ENCODE measurements around the gene CRMP1. TPM values are rescaled to one million over a fixed set of nuclear protein-coding genes. Genes with fewer than 3 reads are reported as not detected.
"Not testable (repeated sequence)": the region's sequence is repeated elsewhere in the genome, so short reads cannot be mapped to it uniquely, and the experiment has no call there.

The CRMP1 gene
- total RNA-seq, 1 experiment from 2014 or later = not detected

DNA sequence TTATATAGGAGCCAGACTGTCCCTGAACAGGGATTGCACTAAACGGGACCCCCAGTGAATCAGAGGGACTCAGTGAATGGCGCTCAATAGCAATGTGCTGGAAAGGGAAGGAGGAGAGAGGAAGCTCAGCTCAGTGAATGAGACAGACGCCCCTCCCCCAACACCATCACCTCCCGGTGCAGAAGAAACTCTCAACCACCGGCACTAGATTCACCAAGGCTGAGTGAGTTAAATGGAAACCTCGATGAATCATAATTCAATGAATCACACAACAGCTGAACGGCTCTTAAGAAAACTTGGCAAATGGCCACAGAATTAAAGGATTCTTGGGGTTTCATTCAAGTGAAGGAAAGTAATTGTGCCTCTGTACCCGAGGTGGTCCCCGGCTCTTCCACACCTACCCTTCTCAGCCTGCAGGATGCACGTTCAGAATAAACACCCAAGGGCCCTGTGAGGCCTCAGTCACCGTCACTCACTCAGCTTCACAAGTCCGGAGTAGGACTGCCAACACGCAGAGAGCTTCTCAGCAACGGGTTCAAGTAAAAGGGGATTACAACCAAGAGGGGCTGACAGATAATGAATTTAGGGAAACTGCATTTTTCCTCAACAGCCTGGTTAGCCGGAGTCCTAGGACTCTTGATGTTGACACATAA lies 29.3 kb downstream of the CRMP1 start:
- CTCF ChIA-PET = no interaction called here

DNA sequence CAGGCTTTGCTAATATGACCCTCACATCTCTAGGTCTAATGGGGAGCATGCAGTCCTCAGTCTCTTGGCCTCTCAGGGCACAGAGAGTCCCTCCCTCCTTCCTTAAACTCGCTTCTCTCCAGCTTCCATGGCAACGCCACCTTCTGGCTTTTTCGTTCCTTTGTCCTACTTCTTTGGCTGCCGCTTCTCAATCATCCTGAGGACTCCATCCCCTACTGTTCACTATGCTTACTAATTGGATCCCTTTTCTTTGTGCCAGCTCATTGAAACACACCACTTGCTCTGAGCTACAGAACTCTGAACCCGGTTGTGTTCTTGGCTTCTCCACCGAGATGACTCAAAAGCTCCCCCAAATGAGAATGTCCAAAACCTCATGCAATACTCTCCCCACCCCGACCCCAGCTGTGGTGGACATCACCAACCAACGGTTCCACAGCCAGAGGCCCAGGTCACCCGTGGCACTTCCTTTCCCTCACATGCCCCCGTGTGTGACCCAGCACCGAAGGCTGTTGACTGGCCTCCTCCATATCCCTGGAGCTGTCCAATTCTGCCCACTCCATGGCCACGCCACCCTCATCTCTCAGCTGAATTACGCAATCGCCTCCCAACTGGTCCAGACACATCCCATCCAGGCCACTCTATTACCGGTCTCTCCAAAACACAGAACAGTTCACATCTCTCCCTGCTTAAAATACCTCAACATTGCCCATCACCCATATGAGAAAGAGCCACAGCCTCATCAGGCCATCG lies 34.7 kb downstream of the CRMP1 start:
- no peaks in the 10 kb centered on the region for H3K9me2 ChIP-seq (replicated peaks; ENCODE audit: low read length)
- DNase-seq (no peak), ATAC-seq (no peak)
- H3K9ac ChIP-seq (ENCODE audit: low read length) = no peak overlapping the region
- no peaks in the 10 kb centered on the region for H4K20me1 ChIP-seq (ENCODE audit: low read length)
- no peaks in the 10 kb centered on the region for H3K79me2 ChIP-seq (ENCODE audit: low read length)
- no peaks in the 10 kb centered on the region for H3F3A ChIP-seq (ENCODE audit: low read length, unreplicated experiment)
- H3K9me3 ChIP-seq (ENCODE audit: low read length) = no peaks in the 10 kb centered on the region
- peaks cover 5% of the 10 kb centered on the region; the same call in 1 of the 2 replicates for H3K27me3 ChIP-seq (ENCODE audit: low read length)
- no peak overlapping the region for H3K4me3 ChIP-seq (ENCODE audit: low read length)
- no TSS peak for BruUV-seq (replicated peaks)
- H3K36me3 ChIP-seq (ENCODE audit: low read depth, low read length) = no peaks in the 10 kb centered on the region
- ChIA-PET POLR2A (ENCODE audit: unreplicated experiment) (no interaction called here), CTCF (no interaction called here)
- no peak overlapping the region for H3K27ac ChIP-seq (ENCODE audit: low read length)
- TF ChIP-seq, protein P1, sequence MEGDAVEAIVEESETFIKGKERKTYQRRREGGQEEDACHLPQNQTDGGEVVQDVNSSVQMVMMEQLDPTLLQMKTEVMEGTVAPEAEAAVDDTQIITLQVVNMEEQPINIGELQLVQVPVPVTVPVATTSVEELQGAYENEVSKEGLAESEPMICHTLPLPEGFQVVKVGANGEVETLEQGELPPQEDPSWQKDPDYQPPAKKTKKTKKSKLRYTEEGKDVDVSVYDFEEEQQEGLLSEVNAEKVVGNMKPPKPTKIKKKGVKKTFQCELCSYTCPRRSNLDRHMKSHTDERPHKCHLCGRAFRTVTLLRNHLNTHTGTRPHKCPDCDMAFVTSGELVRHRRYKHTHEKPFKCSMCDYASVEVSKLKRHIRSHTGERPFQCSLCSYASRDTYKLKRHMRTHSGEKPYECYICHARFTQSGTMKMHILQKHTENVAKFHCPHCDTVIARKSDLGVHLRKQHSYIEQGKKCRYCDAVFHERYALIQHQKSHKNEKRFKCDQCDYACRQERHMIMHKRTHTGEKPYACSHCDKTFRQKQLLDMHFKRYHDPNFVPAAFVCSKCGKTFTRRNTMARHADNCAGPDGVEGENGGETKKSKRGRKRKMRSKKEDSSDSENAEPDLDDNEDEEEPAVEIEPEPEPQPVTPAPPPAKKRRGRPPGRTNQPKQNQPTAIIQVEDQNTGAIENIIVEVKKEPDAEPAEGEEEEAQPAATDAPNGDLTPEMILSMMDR (conservative IDR thresholded peaks at IDR 0.05; ENCODE audit: low read depth, low read length) = no peak
- no peak for TF ChIP-seq EZH2 (IDR thresholded peaks at IDR 0.05; ENCODE audit: low read length, unreplicated experiment)
- no peak for TF ChIP-seq EZH2phosphoT487 (IDR thresholded peaks at IDR 0.05; ENCODE audit: borderline replicate concordance, low read length)
- H2AFZ ChIP-seq (ENCODE audit: low read length) = no peak overlapping the region
- H3K4me1 ChIP-seq (ENCODE audit: insufficient read depth, low read length) = peaks cover 2% of the 10 kb centered on the region; the same call in 1 of the 2 replicates
- intact Hi-C loops (cut with micrococcal nuclease) = no loop called here
- H3K4me2 ChIP-seq (ENCODE audit: low read length) = no peak overlapping the region

More for the DNA sequence above, 29.3 kb downstream of the CRMP1 start:
- H3K27me3 ChIP-seq (ENCODE audit: low read length) = peaks cover 14% of the 10 kb centered on the region
- no peak overlapping the region for H2AFZ ChIP-seq (ENCODE audit: low read length)
- H3F3A ChIP-seq (ENCODE audit: low read length, unreplicated experiment) = no peaks in the 10 kb centered on the region
- H3K9me3 ChIP-seq (ENCODE audit: low read length) = no peaks in the 10 kb centered on the region
- H3K27ac ChIP-seq (ENCODE audit: low read length) = no peak overlapping the region
- no TSS peak for BruUV-seq (replicated peaks)
- POLR2A ChIA-PET (ENCODE audit: unreplicated experiment) = no interaction called here
- H3K9me2 ChIP-seq (replicated peaks; ENCODE audit: low read length) = no peaks in the 10 kb centered on the region
- no peak overlapping the region for H3K4me2 ChIP-seq (ENCODE audit: low read length)
- no peak overlapping the region for H3K4me3 ChIP-seq (ENCODE audit: low read length)
- no peaks in the 10 kb centered on the region for H3K79me2 ChIP-seq (ENCODE audit: low read length)
- no peaks in the 10 kb centered on the region for H4K20me1 ChIP-seq (ENCODE audit: low read length)
- H3K36me3 ChIP-seq (ENCODE audit: low read depth, low read length) = no peaks in the 10 kb centered on the region
- ATAC-seq (peak; percentile 69), DNase-seq (peak; percentile 87)
- no peak overlapping the region for H3K9ac ChIP-seq (ENCODE audit: low read length)
- intact Hi-C loops (cut with micrococcal nuclease) = no loop called here
- peaks cover 9% of the 10 kb centered on the region for H3K4me1 ChIP-seq (ENCODE audit: insufficient read depth, low read length)
- TF ChIP-seq, protein P1 (conservative IDR thresholded peaks at IDR 0.05; ENCODE audit: low read depth, low read length) = no peak
- TF ChIP-seq EZH2 (IDR thresholded peaks at IDR 0.05; ENCODE audit: low read length, unreplicated experiment) (no peak), EZH2phosphoT487 (IDR thresholded peaks at IDR 0.05; ENCODE audit: borderline replicate concordance, low read length) (no peak)

DNA sequence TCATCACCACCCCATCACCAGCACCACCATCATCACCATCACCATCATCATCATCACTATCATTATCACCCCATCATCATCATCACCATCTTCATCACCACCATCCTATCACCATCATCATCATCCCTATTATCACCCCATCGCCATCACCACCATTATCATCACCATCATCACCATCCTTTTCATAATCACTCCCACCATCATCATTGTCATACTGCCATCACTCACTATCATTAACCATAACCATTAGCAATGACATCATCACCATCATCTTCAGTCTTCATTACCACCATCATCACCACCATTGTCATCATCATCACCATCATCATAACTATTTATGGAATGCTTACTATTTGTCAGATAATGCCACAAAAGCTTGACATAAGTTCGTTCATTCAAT lies 35.7 kb downstream of the CRMP1 start:
- no TSS peak for BruUV-seq (replicated peaks)
- no peak overlapping the region for H3K9ac ChIP-seq (ENCODE audit: low read length)
- no peaks in the 10 kb centered on the region for H3K4me1 ChIP-seq (ENCODE audit: insufficient read depth, low read length)
- H3K4me2 ChIP-seq (ENCODE audit: low read length) = no peak overlapping the region
- ChIA-PET CTCF (no interaction called here), POLR2A (ENCODE audit: unreplicated experiment) (no interaction called here)
- no peaks in the 10 kb centered on the region for H3K79me2 ChIP-seq (ENCODE audit: low read length)
- H3K4me3 ChIP-seq (ENCODE audit: low read length) = no peak overlapping the region
- no peaks in the 10 kb centered on the region for H3K9me3 ChIP-seq (ENCODE audit: low read length)
- intact Hi-C loops (cut with micrococcal nuclease) = no loop called here
- no peaks in the 10 kb centered on the region for H3K36me3 ChIP-seq (ENCODE audit: low read depth, low read length)
- no peak overlapping the region for H2AFZ ChIP-seq (ENCODE audit: low read length)
- H3K27me3 ChIP-seq (ENCODE audit: low read length) = peaks cover 10% of the 10 kb centered on the region
- no peak for ATAC-seq
- no peaks in the 10 kb centered on the region for H4K20me1 ChIP-seq (ENCODE audit: low read length)
- TF ChIP-seq, protein P1 (conservative IDR thresholded peaks at IDR 0.05; ENCODE audit: low read depth, low read length) = no peak
- H3K9me2 ChIP-seq (replicated peaks; ENCODE audit: low read length) = no peaks in the 10 kb centered on the region
- no peak for DNase-seq
- H3F3A ChIP-seq (ENCODE audit: low read length, unreplicated experiment) = no peaks in the 10 kb centered on the region
- H3K27ac ChIP-seq (ENCODE audit: low read length) = no peak overlapping the region

DNA sequence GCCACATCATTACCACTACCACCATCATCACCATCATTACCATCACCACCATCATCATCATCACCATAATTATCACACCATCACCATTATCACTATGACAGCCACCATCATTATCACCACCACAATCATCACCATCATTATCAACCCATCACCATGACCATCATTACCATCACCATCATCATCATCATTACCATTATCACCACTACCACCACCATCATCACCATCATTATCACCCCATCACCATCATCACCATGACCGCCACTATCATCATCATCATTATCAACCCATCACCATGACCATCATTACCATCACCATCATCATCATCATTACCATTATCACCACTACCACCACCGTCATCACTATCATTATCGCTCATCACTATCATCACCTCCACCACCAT lies 36.5 kb downstream of the CRMP1 start:
- H3K79me2 ChIP-seq (ENCODE audit: low read length); ATAC-seq; H3K4me3 ChIP-seq (ENCODE audit: low read length); H3K27ac ChIP-seq (ENCODE audit: low read length); H3K4me1 ChIP-seq (ENCODE audit: insufficient read depth, low read length); H3K9me2 ChIP-seq (replicated peaks; ENCODE audit: low read length); H4K20me1 ChIP-seq (ENCODE audit: low read length); POLR2A ChIA-PET (ENCODE audit: unreplicated experiment); CTCF ChIA-PET; BruUV-seq (replicated peaks); H3F3A ChIP-seq (ENCODE audit: low read length, unreplicated experiment); H3K36me3 ChIP-seq (ENCODE audit: low read depth, low read length); H3K9me3 ChIP-seq (ENCODE audit: low read length); H3K9ac ChIP-seq (ENCODE audit: low read length); H3K4me2 ChIP-seq (ENCODE audit: low read length); H2AFZ ChIP-seq (ENCODE audit: low read length); DNase-seq; intact Hi-C loops (cut with micrococcal nuclease): not testable (repeated sequence)
- H3K27me3 ChIP-seq (ENCODE audit: low read length) = peaks cover 16% of the 10 kb centered on the region

Data from PC-3 (cell line).